ENCODE results near the gene ROR1.

- no peak for TF ChIP-seq EZH2phosphoT487 (IDR thresholded peaks at IDR 0.05; ENCODE audit: borderline replicate concordance, low read depth, low read length)
- no peak for TF ChIP-seq CTCF (conservative IDR thresholded peaks at IDR 0.05; ENCODE audit: low read length)
Observed at GRCh38 chr1:64194168-64195080, 420.6 kb downstream of the ROR1 start.

Data from OCI-LY7 (cell line).